Gastroesophageal sphincter (tissue), 3 donors: Measurements from ENCODE around the gene CFAP99.

Experiments
- CTCF ChIP-seq, 4 experiments: fragments of 200-600 bp in 2 of 4; fragments of 450-650 bp in 2 of 4; sonication (generic) in 1 of 4; IDR thresholded peaks; one replicate each; pipeline ENCODE4 v1.5.1; 2017 to 2019; ENCODE audit warnings: antibody characterized with exemption in 4 of 4, mild to moderate bottlenecking in 2 of 4, moderate library complexity in 2 of 4
- EP300 ChIP-seq: sonication (generic); formaldehyde crosslinking; IDR thresholded peaks from one replicate; pipeline ENCODE4 v1.6.1; 2017; ENCODE audit warnings: antibody characterized with exemption, mild to moderate bottlenecking
- POLR2A ChIP-seq, 2 donors: fragments of 450-650 bp; IDR thresholded peaks; one replicate each; pipeline ENCODE4 v1.6.1; 2017; ENCODE audit warnings: antibody characterized with exemption in 2 of 2, mild to moderate bottlenecking in 2 of 2, moderate library complexity in 1 of 2
- POLR2AphosphoS5 ChIP-seq: sonication (generic); formaldehyde crosslinking; IDR thresholded peaks from one replicate; pipeline ENCODE4 v1.6.1; 2017; ENCODE audit warnings: antibody characterized with exemption

DNA sequence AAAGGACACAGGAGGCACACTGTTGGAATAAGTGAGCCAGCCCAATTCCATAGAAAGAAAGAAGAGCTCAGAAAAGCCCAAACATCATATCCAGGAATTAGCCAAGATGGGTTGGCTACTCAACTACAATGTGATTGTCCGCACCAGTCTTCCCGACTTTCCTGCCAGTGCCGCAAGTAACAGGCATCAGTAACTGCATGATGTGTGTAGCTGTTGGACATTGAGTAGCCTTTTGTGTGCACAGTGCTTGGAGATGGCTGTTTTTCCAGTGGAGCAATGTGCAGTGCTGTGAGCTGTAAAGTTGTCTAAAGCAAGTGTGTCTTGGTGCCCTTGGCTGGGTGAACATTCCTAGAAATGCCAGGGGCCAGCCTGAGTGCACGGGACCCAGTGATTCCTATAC lies 88.5 kb downstream of the CFAP99 start:
- no peak for TF ChIP-seq CTCF (IDR thresholded peaks at IDR 0.05)
- no peak for TF ChIP-seq POLR2A (IDR thresholded peaks at IDR 0.05)
- TF ChIP-seq POLR2AphosphoS5: no peak
- TF ChIP-seq EP300: no peak
